ENCODE data around the gene KLF6.

The KLF6 gene

DNA sequence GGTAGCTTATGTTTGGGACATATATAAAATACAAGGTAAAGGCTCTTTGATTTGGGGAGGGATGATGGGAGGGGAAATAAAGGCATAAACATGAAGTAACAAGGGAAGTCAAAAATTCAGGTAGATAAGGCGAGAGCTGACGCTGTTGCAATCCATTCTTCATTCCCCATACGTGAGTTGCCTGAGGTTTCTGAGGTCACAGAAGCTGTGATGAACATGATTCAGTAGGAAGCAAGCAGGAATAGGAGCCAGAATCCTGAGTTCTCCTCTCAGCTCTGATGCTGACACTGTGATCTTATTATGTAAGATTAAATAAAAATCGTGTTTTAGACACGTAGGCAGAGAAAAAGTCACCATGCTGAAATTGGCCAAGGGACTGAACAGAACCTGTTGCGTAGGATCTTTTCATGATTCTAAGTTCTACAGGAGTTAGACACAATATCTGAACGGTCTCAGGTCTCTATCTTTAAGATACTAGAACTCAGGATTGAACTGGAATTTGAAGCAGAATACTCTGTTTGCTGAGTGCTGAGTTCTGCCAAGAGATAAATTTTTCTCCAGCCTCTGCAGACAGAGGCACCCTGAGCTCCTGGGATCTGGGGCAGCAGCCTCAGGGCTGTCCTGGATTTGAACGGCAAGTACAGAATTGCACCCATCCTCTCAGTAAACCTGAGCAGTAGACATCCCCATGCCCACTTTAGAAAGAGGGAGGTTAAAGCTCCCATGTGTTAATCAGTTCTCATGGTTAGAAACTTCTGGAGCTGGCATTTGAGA lies 21.0 kb downstream of the KLF6 start:
- Mint-ChIP-seq H3K9me3 (peaks cover 4% of the 10 kb centered on the region), H3K4me3 (no peak overlapping the region), H3K27me3 (peaks cover 4% of the 10 kb centered on the region), H3K4me1 (ENCODE audit: low read depth) (peaks cover 79% of the 10 kb centered on the region), H3K27ac (peak overlapping the region; percentile 11), H3K36me3 (ENCODE audit: low read depth) (peaks cover 4% of the 10 kb centered on the region)

DNA sequence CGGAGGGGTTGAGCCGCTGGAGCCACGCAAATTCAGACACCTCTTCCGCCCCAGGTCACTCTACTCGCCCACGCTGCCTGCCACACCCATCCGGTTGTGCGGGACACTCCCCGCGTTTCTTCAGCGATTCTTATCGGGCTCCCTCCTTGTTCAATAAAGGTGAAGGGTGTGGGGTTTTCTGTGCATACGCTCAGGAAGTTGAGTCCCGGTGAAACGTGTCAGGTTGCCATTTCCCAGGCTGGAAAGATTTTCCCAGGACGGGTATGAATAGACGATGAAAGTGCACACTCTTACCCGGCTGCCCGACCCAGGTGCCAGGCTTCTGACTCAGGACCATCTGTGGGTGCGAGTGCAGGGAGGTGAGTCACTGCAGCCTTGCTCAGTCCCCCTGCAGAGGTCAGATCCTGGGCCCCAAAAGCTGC lies 22.0 kb downstream of the KLF6 start:
- H3K9me3 Mint-ChIP-seq, result peaks cover 4% of the 10 kb centered on the region
- peaks cover 4% of the 10 kb centered on the region for H3K36me3 Mint-ChIP-seq (ENCODE audit: low read depth)
- H3K4me3 Mint-ChIP-seq, result no peak overlapping the region
- H3K27ac Mint-ChIP-seq, result peak overlapping the region; percentile 23
- H3K4me1 Mint-ChIP-seq (ENCODE audit: low read depth), result peaks cover 89% of the 10 kb centered on the region
- H3K27me3 Mint-ChIP-seq, result peaks cover 4% of the 10 kb centered on the region

DNA sequence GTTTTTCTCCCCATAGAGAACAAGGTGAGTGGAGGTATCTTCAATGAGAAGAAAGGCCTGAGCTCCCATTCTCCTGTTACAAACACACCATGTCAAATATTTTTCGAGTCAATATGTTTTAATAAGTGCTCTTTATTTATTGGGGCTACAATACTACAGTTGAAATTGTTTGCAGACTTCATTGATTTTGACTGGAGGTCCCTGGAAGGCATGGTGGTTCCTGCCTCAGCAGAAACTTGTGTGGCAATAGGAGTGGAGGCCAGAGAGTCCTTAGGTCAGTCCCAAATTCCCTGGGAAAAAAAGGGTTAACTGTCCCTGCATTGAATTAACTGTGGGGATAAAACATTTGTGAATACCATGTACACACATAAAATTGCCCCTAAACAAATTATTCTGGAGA lies 22.7 kb downstream of the KLF6 start:
- peaks cover 4% of the 10 kb centered on the region for H3K36me3 Mint-ChIP-seq (ENCODE audit: low read depth)
- peaks cover 96% of the 10 kb centered on the region for H3K4me1 Mint-ChIP-seq (ENCODE audit: low read depth)
- H3K27ac Mint-ChIP-seq, result no peak overlapping the region
- no peak overlapping the region for H3K4me3 Mint-ChIP-seq
- peaks cover 4% of the 10 kb centered on the region for H3K9me3 Mint-ChIP-seq
- H3K27me3 Mint-ChIP-seq, result peaks cover 4% of the 10 kb centered on the region

DNA sequence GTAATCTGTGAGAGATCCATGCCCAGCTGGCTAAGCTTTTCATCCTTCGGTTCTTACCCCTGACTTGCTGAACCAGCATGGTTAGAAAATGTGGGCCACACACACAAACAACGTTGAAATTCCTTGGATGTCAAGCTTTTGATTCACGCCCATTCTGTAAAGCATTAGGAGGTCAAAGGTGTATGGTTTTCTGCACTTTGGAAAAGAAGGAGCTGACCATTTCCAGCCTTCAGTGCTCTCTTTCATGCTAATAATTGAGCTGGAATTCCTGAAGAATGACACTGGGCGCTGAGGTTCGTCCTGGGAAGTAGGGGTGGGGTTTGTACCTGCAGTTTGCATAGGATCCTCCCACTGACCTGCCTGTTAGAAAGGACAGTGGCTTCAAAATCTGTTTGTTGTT lies 23.1 kb downstream of the KLF6 start:
- Mint-ChIP-seq H3K4me3 (no peak overlapping the region), H3K9me3 (peaks cover 4% of the 10 kb centered on the region), H3K27ac (peak overlapping the region; percentile 90), H3K4me1 (ENCODE audit: low read depth) (peaks cover 97% of the 10 kb centered on the region), H3K27me3 (peaks cover 4% of the 10 kb centered on the region), H3K36me3 (ENCODE audit: low read depth) (peaks cover 4% of the 10 kb centered on the region)

DNA sequence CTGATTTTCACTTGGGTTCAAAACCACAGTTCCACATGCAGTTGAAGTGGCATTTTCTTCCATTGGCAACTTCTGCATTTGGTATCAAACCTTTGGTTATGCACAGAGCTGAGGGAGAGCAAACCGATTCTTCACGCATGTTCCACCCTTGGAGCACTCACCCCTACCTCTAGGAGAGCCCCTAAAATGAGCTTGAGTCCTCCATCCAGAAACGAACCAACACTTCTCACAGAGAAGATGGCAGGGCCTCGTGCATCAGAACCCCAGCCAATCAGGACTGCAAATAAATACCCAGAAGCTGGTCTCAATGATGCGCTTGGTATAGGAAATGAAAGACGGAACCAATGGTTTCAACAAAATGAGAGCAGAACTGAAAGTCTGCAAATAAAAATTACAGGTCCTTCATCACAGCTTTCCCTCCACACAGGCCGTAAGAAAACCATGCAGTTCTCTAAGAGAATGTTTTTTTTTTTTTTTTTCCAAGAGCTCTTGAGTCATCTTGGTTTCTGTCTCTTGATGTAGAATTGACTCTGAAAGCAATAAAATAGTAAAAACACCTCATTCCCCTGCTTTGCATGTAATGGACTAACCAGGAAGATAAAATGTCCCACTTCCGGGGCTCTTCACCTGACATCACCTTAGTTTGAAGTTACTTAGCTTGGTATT lies 23.9 kb downstream of the KLF6 start:
- H3K27me3 Mint-ChIP-seq, result peaks cover 4% of the 10 kb centered on the region
- H3K4me1 Mint-ChIP-seq (ENCODE audit: low read depth), result peaks cover 99% of the 10 kb centered on the region
- peak overlapping the region; percentile 90 for H3K27ac Mint-ChIP-seq
- H3K9me3 Mint-ChIP-seq, result peaks cover 4% of the 10 kb centered on the region
- H3K36me3 Mint-ChIP-seq (ENCODE audit: low read depth), result peaks cover 4% of the 10 kb centered on the region
- no peak overlapping the region for H3K4me3 Mint-ChIP-seq

DNA sequence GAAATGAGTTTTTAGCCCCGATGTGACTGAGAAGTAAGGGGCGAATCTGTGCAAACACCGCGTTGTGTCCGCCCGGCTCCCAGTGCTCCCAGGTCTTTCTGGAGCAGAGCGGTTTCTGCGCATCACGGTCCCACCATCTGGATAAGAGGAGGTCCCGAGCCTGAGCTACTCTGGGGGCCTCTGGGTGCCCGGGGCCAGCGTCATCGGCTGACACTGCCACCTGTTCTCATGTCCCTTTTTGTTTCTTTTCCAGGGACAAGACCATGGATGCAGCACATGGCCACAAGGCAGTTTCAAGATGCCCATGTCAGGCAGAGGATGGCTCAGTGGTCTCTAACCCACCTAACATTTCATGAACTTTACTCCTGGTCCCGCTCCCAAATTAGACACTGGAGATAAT lies 24.9 kb downstream of the KLF6 start:
- Mint-ChIP-seq H3K9me3 (peaks cover 4% of the 10 kb centered on the region), H3K4me1 (ENCODE audit: low read depth) (peaks cover 99% of the 10 kb centered on the region), H3K4me3 (no peak overlapping the region), H3K36me3 (ENCODE audit: low read depth) (peaks cover 4% of the 10 kb centered on the region), H3K27ac (peak overlapping the region; percentile 77), H3K27me3 (peaks cover 4% of the 10 kb centered on the region)

DNA sequence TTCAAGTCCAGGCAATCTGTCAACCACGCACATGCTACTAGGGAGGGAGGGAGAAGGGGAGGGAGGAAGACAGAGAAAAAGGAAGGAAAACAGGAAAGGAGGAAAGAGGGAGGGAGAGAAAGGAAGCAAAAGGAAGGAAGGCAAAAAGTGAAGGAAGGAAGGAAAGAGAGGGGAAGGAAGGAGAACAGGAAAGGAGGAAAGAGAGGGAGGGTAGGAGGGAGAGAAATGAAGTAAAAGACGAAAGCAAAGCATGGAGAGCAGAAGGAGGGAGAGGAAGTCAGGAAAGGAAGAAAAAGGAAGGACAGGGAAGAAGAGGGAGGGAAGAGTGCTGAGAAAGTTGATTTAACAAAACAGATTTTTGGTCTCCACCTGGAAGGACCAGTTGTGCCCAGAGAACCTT lies 25.6 kb downstream of the KLF6 start:
- H3K27me3 Mint-ChIP-seq, result peaks cover 4% of the 10 kb centered on the region
- H3K9me3 Mint-ChIP-seq, result peaks cover 4% of the 10 kb centered on the region
- peaks cover 4% of the 10 kb centered on the region for H3K36me3 Mint-ChIP-seq (ENCODE audit: low read depth)
- peaks cover 96% of the 10 kb centered on the region for H3K4me1 Mint-ChIP-seq (ENCODE audit: low read depth)
- peak overlapping the region; percentile 77 for H3K27ac Mint-ChIP-seq
- no peak overlapping the region for H3K4me3 Mint-ChIP-seq

DNA sequence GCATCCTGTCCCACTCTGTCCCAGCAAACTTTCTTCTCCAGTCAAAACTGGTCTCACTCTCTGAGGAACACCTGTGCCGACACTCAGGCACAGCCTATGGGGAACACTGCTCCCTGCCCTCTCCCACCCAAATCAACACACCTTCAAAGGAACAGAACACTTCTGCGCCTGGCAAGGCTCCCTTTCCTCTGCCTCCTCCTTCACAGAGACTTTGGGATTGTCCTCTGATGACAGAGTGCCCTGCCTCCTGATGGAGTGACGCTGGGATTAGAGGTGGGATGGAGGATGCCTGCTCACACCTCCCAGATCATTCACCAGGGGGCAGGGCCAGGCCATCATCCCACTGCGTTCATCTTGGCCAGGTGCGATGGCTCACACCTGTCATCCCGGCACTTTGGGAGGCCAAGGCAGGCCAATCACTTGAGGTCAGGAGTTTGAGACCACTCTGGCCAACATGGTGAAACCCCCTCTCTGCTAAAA lies 26.5 kb downstream of the KLF6 start:
- Mint-ChIP-seq H3K27me3 (no peaks in the 10 kb centered on the region), H3K4me3 (peak overlapping the region; percentile 77), H3K4me1 (ENCODE audit: low read depth) (peaks cover 87% of the 10 kb centered on the region), H3K27ac (peak overlapping the region; percentile 99), H3K9me3 (peaks cover 4% of the 10 kb centered on the region), H3K36me3 (ENCODE audit: low read depth) (peaks cover 4% of the 10 kb centered on the region)

DNA sequence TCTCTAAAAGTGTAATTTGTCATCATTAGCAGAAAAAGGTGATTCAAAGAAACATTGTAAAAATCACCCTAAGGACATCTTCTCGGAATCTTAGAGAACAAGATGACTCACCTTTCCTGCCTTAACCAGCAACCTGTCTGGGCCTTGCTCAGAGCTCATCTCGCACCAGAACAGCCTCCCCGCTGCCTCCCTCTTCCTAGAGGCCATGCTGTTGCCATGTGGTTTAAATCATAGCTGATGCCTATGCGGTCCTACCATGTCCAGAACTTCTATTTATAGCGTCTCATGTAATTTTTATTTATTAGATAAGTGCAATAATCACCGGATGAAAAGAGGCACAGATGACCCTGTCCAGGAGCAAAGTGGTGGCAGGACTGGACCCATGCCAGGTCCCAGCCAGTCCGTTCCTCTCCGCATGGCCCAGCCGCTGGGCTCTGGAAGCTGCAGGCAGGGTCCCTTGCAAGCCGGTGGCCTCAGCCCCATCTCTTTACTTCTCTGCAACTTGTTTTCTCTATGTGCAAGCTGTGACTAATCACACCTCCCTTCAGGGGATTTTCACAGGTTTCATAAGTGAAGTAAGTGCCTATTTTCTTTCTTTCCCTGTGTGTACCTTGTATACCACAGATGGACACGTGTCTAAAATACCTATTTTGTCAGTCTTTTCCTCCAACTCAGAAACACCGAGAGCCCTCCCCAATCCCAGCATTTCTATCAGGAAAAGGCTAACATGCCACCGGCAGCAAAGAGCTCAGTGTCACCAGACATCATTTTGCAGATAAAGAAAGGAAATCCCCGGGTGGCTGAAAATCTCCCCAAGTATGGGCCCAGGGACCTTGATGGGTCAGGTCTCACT lies 27.1 kb downstream of the KLF6 start:
- Mint-ChIP-seq H3K4me1 (ENCODE audit: low read depth) (peaks cover 82% of the 10 kb centered on the region), H3K27me3 (no peaks in the 10 kb centered on the region), H3K4me3 (peak overlapping the region; percentile 77), H3K9me3 (peaks cover 4% of the 10 kb centered on the region), H3K36me3 (ENCODE audit: low read depth) (peaks cover 4% of the 10 kb centered on the region), H3K27ac (peak overlapping the region; percentile 99)

DNA sequence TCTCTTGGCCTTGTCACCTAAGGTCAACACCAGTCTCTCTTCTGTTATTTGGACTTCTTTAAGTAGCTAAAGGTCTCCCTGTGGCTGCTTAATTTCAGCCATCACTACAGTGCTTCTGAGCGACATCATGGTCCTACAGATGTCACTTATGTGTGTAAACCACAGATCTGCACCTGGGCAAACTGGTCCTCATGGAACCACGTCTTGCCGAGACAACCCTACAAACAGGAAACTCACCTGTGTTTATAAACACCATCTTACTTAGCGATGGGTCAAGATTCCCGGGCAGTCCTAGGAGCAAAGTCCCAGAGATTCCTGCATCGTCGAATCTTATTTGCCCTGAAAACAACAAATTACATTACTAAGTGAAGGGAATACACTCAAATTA lies 27.8 kb downstream of the KLF6 start:
- Mint-ChIP-seq H3K4me1 (ENCODE audit: low read depth) (peaks cover 76% of the 10 kb centered on the region), H3K27ac (peak overlapping the region; percentile 99), H3K36me3 (ENCODE audit: low read depth) (peaks cover 4% of the 10 kb centered on the region), H3K27me3 (no peaks in the 10 kb centered on the region), H3K9me3 (peaks cover 4% of the 10 kb centered on the region), H3K4me3 (peak overlapping the region; percentile 77)

DNA sequence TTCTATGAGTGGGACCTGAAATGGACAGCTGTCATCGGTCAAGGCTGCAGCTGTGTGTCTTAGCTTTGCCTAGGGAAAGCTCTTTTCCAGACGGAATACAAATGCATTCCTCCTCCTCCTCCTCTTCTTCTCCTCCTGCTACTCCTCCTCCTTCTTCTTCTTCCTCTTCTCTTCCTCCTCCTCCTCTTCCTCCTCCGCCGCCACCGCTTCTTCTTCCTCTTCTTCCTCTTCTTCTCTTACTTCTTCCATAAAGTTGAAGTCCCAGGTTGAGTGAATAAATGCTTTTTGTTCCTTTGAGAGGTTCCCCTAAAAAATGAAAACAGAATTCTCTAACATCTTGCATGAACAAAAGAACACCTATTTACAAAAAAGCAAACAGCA lies 28.7 kb downstream of the KLF6 start:
- Mint-ChIP-seq H3K4me1 (ENCODE audit: low read depth) (peaks cover 67% of the 10 kb centered on the region), H3K27me3 (no peaks in the 10 kb centered on the region), H3K4me3 (no peak overlapping the region), H3K27ac (no peak overlapping the region), H3K36me3 (ENCODE audit: low read depth) (peaks cover 4% of the 10 kb centered on the region), H3K9me3 (peaks cover 4% of the 10 kb centered on the region)

DNA sequence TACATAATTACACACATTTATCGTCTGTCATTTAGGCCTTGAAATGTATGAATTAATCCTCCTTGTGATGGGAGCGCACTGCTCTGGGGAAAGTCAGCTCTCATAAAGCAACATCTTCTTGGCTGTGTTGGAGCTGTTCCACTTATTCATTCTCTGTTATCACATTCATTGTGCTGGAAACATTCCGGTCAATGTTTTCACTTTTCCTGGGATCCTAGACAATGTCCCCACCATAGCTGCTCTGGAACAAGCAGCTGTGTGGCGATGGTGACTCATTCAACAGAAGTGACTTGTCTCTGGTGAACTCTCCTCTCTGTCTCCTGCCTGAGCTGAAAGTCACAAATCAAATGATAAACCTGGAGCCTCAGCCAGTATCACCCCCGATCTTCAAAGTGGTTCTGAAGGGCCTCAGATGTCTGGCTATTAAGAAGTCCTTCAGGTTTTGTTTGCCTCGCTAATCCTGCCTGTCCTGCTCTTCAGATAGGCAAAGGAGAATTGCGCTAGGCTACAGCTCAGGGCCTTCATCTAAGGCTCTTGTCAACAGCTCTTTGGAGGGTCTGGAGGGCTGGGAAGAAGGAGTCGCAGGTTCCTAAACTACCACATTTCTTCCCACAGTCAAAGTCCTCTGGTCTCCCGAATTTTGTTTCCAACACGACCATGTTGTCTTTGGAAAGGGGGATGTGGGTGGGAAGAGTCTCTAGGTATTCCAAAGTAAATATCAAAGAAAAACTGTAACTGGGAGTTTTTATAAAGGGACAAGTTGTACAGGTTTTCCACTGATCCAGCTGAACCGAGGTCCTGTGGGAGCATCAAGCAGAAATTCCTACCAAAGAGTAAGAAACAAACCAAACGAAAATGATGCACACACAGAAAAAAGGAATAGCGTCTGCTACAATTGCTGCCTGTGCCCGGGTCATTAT lies 29.3 kb downstream of the KLF6 start:
- Mint-ChIP-seq H3K27ac (peak overlapping the region; percentile 43), H3K4me3 (no peak overlapping the region), H3K4me1 (ENCODE audit: low read depth) (peaks cover 60% of the 10 kb centered on the region), H3K27me3 (no peaks in the 10 kb centered on the region), H3K9me3 (peaks cover 1% of the 10 kb centered on the region), H3K36me3 (ENCODE audit: low read depth) (peaks cover under 1% of the 10 kb centered on the region)

DNA sequence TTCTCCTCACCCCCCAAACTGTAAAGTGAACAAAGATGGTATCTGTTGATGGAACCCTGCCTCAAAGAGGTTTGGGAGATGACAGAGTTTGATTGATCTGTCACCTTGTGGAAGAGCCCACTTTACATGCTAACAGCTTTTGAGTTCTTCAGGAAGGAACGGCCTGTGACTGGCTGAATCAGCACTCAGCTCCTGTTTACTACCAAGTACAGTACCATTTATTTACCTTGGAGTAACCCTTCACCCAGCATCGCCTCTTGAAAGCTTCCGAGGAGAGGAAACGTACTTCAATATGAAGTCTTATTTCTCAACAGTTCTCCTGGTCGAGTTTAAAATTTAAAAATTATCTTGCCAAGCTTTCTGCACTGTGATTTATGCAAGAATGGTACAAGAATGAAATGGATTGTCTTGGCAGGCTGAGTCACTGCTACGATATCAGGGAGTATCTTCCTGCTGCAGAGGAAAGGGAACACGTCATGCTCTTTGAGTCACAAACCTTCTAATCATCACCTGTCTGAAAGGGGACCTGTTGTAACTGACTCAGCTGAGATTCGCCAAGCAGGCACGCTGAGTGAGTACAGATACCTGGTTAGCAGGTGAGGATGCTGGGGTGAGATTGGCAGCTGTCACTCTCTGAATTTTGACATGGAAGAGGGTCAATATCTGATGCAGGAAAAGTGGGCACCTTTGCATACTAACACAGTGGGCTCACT lies 30.1 kb downstream of the KLF6 start:
- H3K4me1 Mint-ChIP-seq (ENCODE audit: low read depth), result peaks cover 53% of the 10 kb centered on the region
- H3K36me3 Mint-ChIP-seq (ENCODE audit: low read depth), result no peaks in the 10 kb centered on the region
- no peak overlapping the region for H3K4me3 Mint-ChIP-seq
- no peaks in the 10 kb centered on the region for H3K9me3 Mint-ChIP-seq
- H3K27me3 Mint-ChIP-seq, result no peaks in the 10 kb centered on the region
- peak overlapping the region; percentile 60 for H3K27ac Mint-ChIP-seq
